ENCODE results near the gene SGMS1. TPM values are rescaled to one million over a fixed set of nuclear protein-coding genes. Genes with fewer than 3 reads are reported as not detected.

Gene SGMS1
- total and polyA plus RNA-seq, 8 donors = 47.0 to 58.1 (median 54.0) TPM

- no peaks in the 10 kb centered on the region for H3K27me3 ChIP-seq
- H3K27ac ChIP-seq = no peak overlapping the region
- no peaks in the 10 kb centered on the region for H3K36me3 ChIP-seq
- H3K4me1 ChIP-seq = no peaks in the 10 kb centered on the region
- DNase-seq (no peak), ATAC-seq (no peak)
- peaks cover 0 to 1% of the 10 kb centered on the region in 2 donors for H3K9me3 ChIP-seq
- TF ChIP-seq CTCF (IDR thresholded peaks at IDR 0.05) = peak in 1 of 2 donors; percentile 10
- no peak overlapping the region for H3K4me3 ChIP-seq
- intact Hi-C loops (cut with DNase I) = no loop called here
Observed at GRCh38 chr10:50291261-50291850, 332.4 kb downstream of the SGMS1 start.

GRCh38 chr10:50289196-50289595 is 334.6 kb downstream of the SGMS1 start:
- ATAC-seq (no peak), DNase-seq (no peak)
- no peak overlapping the region for H3K4me3 ChIP-seq
- H3K27me3 ChIP-seq = no peaks in the 10 kb centered on the region
- intact Hi-C loops (cut with DNase I) = no loop called here
- no peaks in the 10 kb centered on the region for H3K4me1 ChIP-seq
- no peaks in the 10 kb centered on the region for H3K36me3 ChIP-seq
- H3K9me3 ChIP-seq = no peaks in the 10 kb centered on the region
- no peak for TF ChIP-seq CTCF (IDR thresholded peaks at IDR 0.05)
- no peak overlapping the region for H3K27ac ChIP-seq

GRCh38 chr10:50286996-50287803 is 336.6 kb downstream of the SGMS1 start:
- Histone ChIP-seq H3K27ac (no peak overlapping the region), H3K4me3 (no peak overlapping the region), H3K4me1 (no peaks in the 10 kb centered on the region), H3K27me3 (no peaks in the 10 kb centered on the region), H3K9me3 (no peaks in the 10 kb centered on the region), H3K36me3 (no peaks in the 10 kb centered on the region)
- peak in 2 of 4 donors; percentile 23 to 48 for DNase-seq
- intact Hi-C loops (cut with DNase I) = no loop called here
- ATAC-seq = no peak
- TF ChIP-seq CTCF (IDR thresholded peaks at IDR 0.05) = no peak

- peak in 2 of 4 donors; percentile 81 to 83 for DNase-seq
- TF ChIP-seq CTCF (IDR thresholded peaks at IDR 0.05) = no peak
- H3K9me3 ChIP-seq = no peaks in the 10 kb centered on the region
- H3K27me3 ChIP-seq = no peaks in the 10 kb centered on the region
- H3K36me3 ChIP-seq = no peaks in the 10 kb centered on the region
- H3K4me3 ChIP-seq = no peak overlapping the region
- intact Hi-C loops (cut with DNase I) = no loop called here
- H3K27ac ChIP-seq = no peak overlapping the region
- no peaks in the 10 kb centered on the region for H3K4me1 ChIP-seq
- ATAC-seq = peak; percentile 30
Observed at GRCh38 chr10:50286517-50286916, 337.2 kb downstream of the SGMS1 start.

- H3K4me3 ChIP-seq = no peak overlapping the region
- no peaks in the 10 kb centered on the region for H3K27me3 ChIP-seq
- DNase-seq = no peak
- H3K4me1 ChIP-seq = no peaks in the 10 kb centered on the region
- no peak for TF ChIP-seq CTCF (IDR thresholded peaks at IDR 0.05)
- no peak for ATAC-seq
- no peaks in the 10 kb centered on the region for H3K36me3 ChIP-seq
- no peaks in the 10 kb centered on the region for H3K9me3 ChIP-seq
- intact Hi-C loops (cut with DNase I) = no loop called here
- no peak overlapping the region for H3K27ac ChIP-seq
Observed at GRCh38 chr10:50281967-50282522, 341.7 kb downstream of the SGMS1 start.
